Muscle layer of colon (tissue), 2 donors: ENCODE data around the gene TANC1.

Experiments
- H3K27ac ChIP-seq: one replicate; pipeline ENCODE4 v1.7.0; 2013; ENCODE audit warnings: low read depth, mild to moderate bottlenecking, low read length, moderate library complexity
- H3K27me3 ChIP-seq, 2 donors: one replicate each; pipeline ENCODE4 v1.7.0; 2013; ENCODE audit warnings: low read length in 2 of 2, mild to moderate bottlenecking in 2 of 2; ENCODE audit not compliant: insufficient read depth in 2 of 2, control insufficient read depth in 1 of 2
- H3K36me3 ChIP-seq: one replicate; pipeline ENCODE4 v1.7.0; 2013; ENCODE audit warnings: mild to moderate bottlenecking, low read length; ENCODE audit not compliant: insufficient read depth
- H3K4me1 ChIP-seq: one replicate; pipeline ENCODE4 v1.7.0; 2013; ENCODE audit warnings: mild to moderate bottlenecking, low read length; ENCODE audit not compliant: insufficient read depth
- H3K4me3 ChIP-seq, 2 donors: one replicate each; pipeline ENCODE4 v1.7.0; 2013; ENCODE audit warnings: low read length in 2 of 2, low read depth in 1 of 2, mild to moderate bottlenecking in 1 of 2, moderate library complexity in 1 of 2
- H3K9ac ChIP-seq: one replicate; pipeline ENCODE4 v1.7.0; 2013; ENCODE audit warnings: low read length
- H3K9me3 ChIP-seq: one replicate; pipeline ENCODE4 v1.7.0; 2013; ENCODE audit warnings: mild to moderate bottlenecking, low read length
- donor health status: abdominal sarcoma.
- donor health status: Adenocarcinoma of cecum.

TANC1 gene

DNA sequence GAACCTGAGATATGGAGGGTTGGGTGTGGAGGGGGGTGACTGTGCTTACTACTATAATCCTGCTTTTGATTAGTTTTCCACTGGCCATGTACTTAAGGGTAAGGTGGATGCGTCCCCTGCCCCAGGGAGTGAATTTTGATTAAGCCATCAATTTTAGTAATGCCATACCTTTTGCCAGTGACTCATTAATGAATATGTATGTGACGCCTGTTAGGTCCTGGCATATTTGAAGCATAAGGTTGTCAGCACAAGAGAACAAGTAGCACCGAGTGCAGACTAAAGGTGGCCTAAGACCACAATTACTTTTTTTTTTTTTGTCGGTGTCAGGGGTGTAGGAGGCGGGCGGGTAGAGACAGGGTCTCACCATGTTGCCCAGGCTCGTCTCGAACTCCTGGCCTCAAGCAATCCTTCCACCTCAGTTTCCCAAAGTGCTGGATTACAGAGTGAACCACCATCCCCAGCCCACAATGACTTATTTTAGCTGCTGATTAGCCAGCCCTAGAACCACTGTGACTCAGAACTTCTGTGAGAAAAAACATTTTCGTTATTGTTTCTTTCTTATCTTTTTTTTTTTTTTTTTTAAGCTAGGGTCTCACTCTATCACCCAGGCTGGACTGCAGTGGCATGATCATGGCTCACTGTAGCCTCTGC lies 7.0 kb downstream of the TANC1 start:
- Histone ChIP-seq H3K27ac (no peak overlapping the region), H3K27me3 (no peaks in the 10 kb centered on the region), H3K9me3 (no peaks in the 10 kb centered on the region), H3K4me1 (peaks cover 36% of the 10 kb centered on the region), H3K36me3 (no peaks in the 10 kb centered on the region), H3K4me3 (no peak overlapping the region), H3K9ac (no peak overlapping the region)

DNA sequence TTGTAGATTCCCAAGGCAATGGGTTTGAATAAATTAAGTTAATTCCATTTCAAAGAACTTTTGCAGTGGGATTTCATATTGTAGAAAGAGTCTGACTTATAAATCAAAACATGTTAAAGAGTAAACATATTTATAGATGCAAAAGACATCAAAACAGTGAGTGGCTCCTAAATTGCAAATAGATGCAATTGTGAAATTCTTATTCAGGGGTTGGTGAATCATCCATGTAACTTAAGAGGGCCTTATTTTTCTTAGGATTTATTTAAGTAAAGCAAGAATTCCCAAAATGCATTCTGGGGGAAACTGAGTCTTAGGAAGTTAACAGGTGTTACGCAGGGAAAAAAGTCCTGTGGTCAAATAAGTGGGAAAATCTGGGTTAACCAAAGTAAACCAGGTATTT lies 11.3 kb downstream of the TANC1 start:
- H3K9me3 ChIP-seq = no peaks in the 10 kb centered on the region
- H3K27ac ChIP-seq = no peak overlapping the region
- H3K4me1 ChIP-seq = peaks cover 18% of the 10 kb centered on the region
- no peak overlapping the region for H3K4me3 ChIP-seq
- no peaks in the 10 kb centered on the region for H3K27me3 ChIP-seq
- no peak overlapping the region for H3K9ac ChIP-seq
- H3K36me3 ChIP-seq = no peaks in the 10 kb centered on the region

DNA sequence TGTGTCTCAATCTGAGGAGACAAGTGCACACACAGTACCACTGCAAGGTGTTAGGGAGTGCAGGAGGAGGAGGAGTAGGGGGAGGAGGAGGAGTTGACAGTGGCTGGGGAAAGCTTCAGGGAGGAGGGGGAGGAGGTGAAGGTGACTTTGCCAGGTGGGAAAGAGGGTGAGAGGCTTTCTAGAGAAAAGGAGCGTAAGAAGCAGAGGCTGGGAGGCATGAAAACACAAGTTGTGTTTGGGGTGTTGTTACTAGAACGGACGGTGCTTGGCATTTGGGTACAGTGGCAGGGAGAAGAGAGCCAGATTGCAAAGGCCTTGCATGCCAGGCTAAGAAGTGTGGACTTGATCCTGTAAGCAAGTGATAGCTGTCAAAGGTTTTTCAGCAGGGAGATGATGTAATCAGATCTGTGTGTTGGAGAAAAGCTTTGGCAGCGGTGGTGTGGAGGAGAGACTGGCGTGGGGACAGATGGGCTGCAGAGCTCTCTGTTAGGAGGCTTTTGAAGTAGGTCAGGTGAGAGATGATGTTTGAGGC lies 16.2 kb downstream of the TANC1 start:
- Histone ChIP-seq H3K4me3 (no peak overlapping the region), H3K9me3 (no peaks in the 10 kb centered on the region), H3K9ac (no peak overlapping the region), H3K4me1 (peaks cover 18% of the 10 kb centered on the region), H3K27ac (no peak overlapping the region), H3K27me3 (no peaks in the 10 kb centered on the region), H3K36me3 (no peaks in the 10 kb centered on the region)

- H3K9me3 ChIP-seq = no peaks in the 10 kb centered on the region
- no peak overlapping the region for H3K4me3 ChIP-seq
- no peak overlapping the region for H3K9ac ChIP-seq
- H3K27ac ChIP-seq = no peak overlapping the region
- H3K4me1 ChIP-seq = peaks cover 9% of the 10 kb centered on the region
- H3K27me3 ChIP-seq = no peaks in the 10 kb centered on the region
- no peaks in the 10 kb centered on the region for H3K36me3 ChIP-seq
Observed at GRCh38 chr2:158988501-158988900, 20.1 kb downstream of the TANC1 start.

GRCh38 chr2:158989165-158989564 lies 20.7 kb downstream of the TANC1 start:
- Histone ChIP-seq H3K27ac (no peak overlapping the region), H3K4me3 (no peak overlapping the region), H3K27me3 (no peaks in the 10 kb centered on the region), H3K9me3 (no peaks in the 10 kb centered on the region), H3K9ac (no peak overlapping the region), H3K36me3 (no peaks in the 10 kb centered on the region), H3K4me1 (peaks cover 3% of the 10 kb centered on the region)

- Histone ChIP-seq H3K27me3 (no peaks in the 10 kb centered on the region), H3K27ac (no peak overlapping the region), H3K36me3 (no peaks in the 10 kb centered on the region), H3K4me1 (peaks cover 10% of the 10 kb centered on the region), H3K9ac (no peak overlapping the region), H3K4me3 (no peak overlapping the region), H3K9me3 (no peaks in the 10 kb centered on the region)
Observed at GRCh38 chr2:158990397-158991214, 22.2 kb downstream of the TANC1 start.

DNA sequence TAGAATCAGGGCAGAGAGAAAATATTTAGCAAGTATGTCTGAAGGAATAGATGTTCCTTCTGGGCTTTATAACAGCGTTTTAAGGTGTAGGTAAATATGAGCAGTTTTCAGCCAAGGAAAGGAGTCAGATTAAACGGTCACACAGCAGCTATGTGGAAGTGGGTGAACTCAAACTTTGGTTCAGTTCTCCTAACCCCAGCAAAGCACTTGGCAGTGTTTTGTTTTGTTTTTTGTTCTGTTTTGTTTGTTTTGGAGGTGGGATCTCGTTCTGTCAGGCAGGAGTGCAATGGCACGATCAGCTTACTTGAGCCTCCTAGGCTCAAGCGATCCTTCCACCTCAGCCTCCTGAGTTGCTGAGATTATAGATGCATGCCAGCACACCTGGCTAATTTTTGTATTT lies 24.6 kb downstream of the TANC1 start:
- Histone ChIP-seq H3K4me1 (peaks cover 13% of the 10 kb centered on the region), H3K27ac (no peak overlapping the region)

GRCh38 chr2:158993721-158994587 lies 25.5 kb downstream of the TANC1 start:
- H3K4me3 ChIP-seq = no peak overlapping the region
- no peak overlapping the region for H3K9ac ChIP-seq
- H3K27me3 ChIP-seq = no peaks in the 10 kb centered on the region
- peaks cover 20% of the 10 kb centered on the region for H3K4me1 ChIP-seq
- no peak overlapping the region for H3K27ac ChIP-seq
- no peaks in the 10 kb centered on the region for H3K36me3 ChIP-seq
- no peaks in the 10 kb centered on the region for H3K9me3 ChIP-seq

More for the DNA sequence above, 24.6 kb downstream of the TANC1 start:
- no peaks in the 10 kb centered on the region for H3K9me3 ChIP-seq
- no peak overlapping the region for H3K9ac ChIP-seq
- no peaks in the 10 kb centered on the region for H3K36me3 ChIP-seq
- no peaks in the 10 kb centered on the region for H3K27me3 ChIP-seq
- H3K4me3 ChIP-seq = no peak overlapping the region

- H3K9me3 ChIP-seq = no peaks in the 10 kb centered on the region
- peaks cover 20% of the 10 kb centered on the region for H3K4me1 ChIP-seq
- H3K9ac ChIP-seq = no peak overlapping the region
- no peak overlapping the region for H3K4me3 ChIP-seq
- H3K36me3 ChIP-seq = no peaks in the 10 kb centered on the region
- no peaks in the 10 kb centered on the region for H3K27me3 ChIP-seq
- H3K27ac ChIP-seq = no peak overlapping the region
Observed at GRCh38 chr2:158994920-158995676, 26.7 kb downstream of the TANC1 start.

GRCh38 chr2:158995677-158996049 lies 27.2 kb downstream of the TANC1 start:
- Histone ChIP-seq H3K4me1 (peaks cover 20% of the 10 kb centered on the region), H3K27ac (no peak overlapping the region), H3K27me3 (no peaks in the 10 kb centered on the region), H3K9me3 (no peaks in the 10 kb centered on the region), H3K9ac (no peak overlapping the region), H3K36me3 (no peaks in the 10 kb centered on the region), H3K4me3 (no peak overlapping the region)
